Activated T-helper 1 cell treated with anti-CD3 and anti-CD28 coated beads, Interleukin-12 subunit alpha, Interleukin-12 subunit beta, Interleukin-2, Interleukin-4 antibody, amounts not matched to agents 30 ng/mL and 10 ng/mL and 1 ng/mL, durations not matched to agents 14 hours and 24 hours and 36 hours (primary cell): ENCODE measurements around the gene INSIG2. TPM values are rescaled to one million over a fixed set of nuclear protein-coding genes. Genes with fewer than 3 reads are reported as not detected.

Experiments
- DNase-seq: peaks from one replicate; pipeline ENCODE4 v3.0.0; 2021; ENCODE audit warnings: low spot score
- H3K27ac Mint-ChIP-seq: one replicate; pipeline ENCODE4 v1.8.0; 2021; ENCODE audit warnings: mild to moderate bottlenecking, mixed read lengths
- H3K27me3 Mint-ChIP-seq: one replicate; pipeline ENCODE4 v1.8.0; 2022; ENCODE audit warnings: mild to moderate bottlenecking, moderate library complexity, mixed read lengths; ENCODE audit not compliant: insufficient read depth
- H3K36me3 Mint-ChIP-seq: one replicate; pipeline ENCODE4 v1.8.0; 2021; ENCODE audit warnings: low read depth, mixed read lengths
- H3K4me1 Mint-ChIP-seq: one replicate; pipeline ENCODE4 v1.8.0; 2021; ENCODE audit warnings: low read depth, mixed read lengths
- H3K4me3 Mint-ChIP-seq: one replicate; pipeline ENCODE4 v1.8.0; 2021; ENCODE audit warnings: mild to moderate bottlenecking, moderate library complexity, mixed read lengths
- H3K9me3 Mint-ChIP-seq: one replicate; pipeline ENCODE4 v1.8.0; 2021; ENCODE audit warnings: mixed read lengths
- intact Hi-C: fragments of 100-400 bp; cut with micrococcal nuclease; formaldehyde crosslinking; loops from one replicate; pipeline ENCODE4 v1.15.1; 2024
- total RNA-seq: library from RNA; stranded (reverse); gene quantifications from 2 replicates; pipeline ENCODE4 v1.2.3, GENCODE V29; 2022

Gene INSIG2
- total RNA-seq, 1 donor from 2014 or later, result 31.3 TPM

GRCh38 chr2:118065015-118065706, 23.1 kb upstream of the INSIG2 start:
- Mint-ChIP-seq H3K9me3 (no peaks in the 10 kb centered on the region), H3K36me3 (no peaks in the 10 kb centered on the region), H3K4me1 (peaks cover 15% of the 10 kb centered on the region), H3K4me3 (no peak overlapping the region), H3K27ac (no peak overlapping the region), H3K27me3 (peaks cover 12% of the 10 kb centered on the region)
- intact Hi-C loops, result no loop called here
- DNase-seq, result no peak

GRCh38 chr2:118065921-118066511, 22.3 kb upstream of the INSIG2 start:
- intact Hi-C loops, result no loop called here

GRCh38 chr2:118077636-118078247, 10.5 kb upstream of the INSIG2 start:
- H3K27ac Mint-ChIP-seq, result no peak overlapping the region
- DNase-seq, result no peak
- H3K4me1 Mint-ChIP-seq, result no peaks in the 10 kb centered on the region
- no peak overlapping the region for H3K4me3 Mint-ChIP-seq
- H3K36me3 Mint-ChIP-seq, result no peaks in the 10 kb centered on the region
- peaks cover 44% of the 10 kb centered on the region for H3K27me3 Mint-ChIP-seq
- H3K9me3 Mint-ChIP-seq, result no peaks in the 10 kb centered on the region
- intact Hi-C loops, result no loop called here

More at GRCh38 chr2:118065921-118066511, 22.3 kb upstream of the INSIG2 start:
- no peaks in the 10 kb centered on the region for H3K36me3 Mint-ChIP-seq
- H3K27me3 Mint-ChIP-seq, result peaks cover 12% of the 10 kb centered on the region
- no peak overlapping the region for H3K27ac Mint-ChIP-seq
- H3K4me3 Mint-ChIP-seq, result no peak overlapping the region
- H3K4me1 Mint-ChIP-seq, result peaks cover 13% of the 10 kb centered on the region
- no peaks in the 10 kb centered on the region for H3K9me3 Mint-ChIP-seq
- DNase-seq, result no peak

- intact Hi-C loops, result no loop called here
- Mint-ChIP-seq H3K4me3 (no peak overlapping the region), H3K9me3 (no peaks in the 10 kb centered on the region), H3K27me3 (peaks cover 39% of the 10 kb centered on the region), H3K4me1 (no peaks in the 10 kb centered on the region), H3K36me3 (no peaks in the 10 kb centered on the region), H3K27ac (no peak overlapping the region)
- DNase-seq, result no peak
These were observed 9.5 kb upstream of the INSIG2 start for GRCh38 chr2:118078734-118079133.

- H3K9me3 Mint-ChIP-seq, result no peaks in the 10 kb centered on the region
- no peak overlapping the region for H3K4me3 Mint-ChIP-seq
- peaks cover 12% of the 10 kb centered on the region for H3K27me3 Mint-ChIP-seq
- H3K4me1 Mint-ChIP-seq, result peaks cover 4% of the 10 kb centered on the region
- peaks cover 3% of the 10 kb centered on the region for H3K36me3 Mint-ChIP-seq
- no peak overlapping the region for H3K27ac Mint-ChIP-seq
- intact Hi-C loops, result loop anchor here (2.0 kb wide), 1 partner anchor 24 kb away; no protein-coding TSS in a partner anchor
- no peak for DNase-seq
These were observed 3.7 kb upstream of the INSIG2 start for GRCh38 chr2:118084491-118085089.

- no peak overlapping the region for H3K27ac Mint-ChIP-seq
- intact Hi-C loops, result loop anchor here (2.0 kb wide), 1 partner anchor 25 kb away; no protein-coding TSS in a partner anchor
- H3K9me3 Mint-ChIP-seq, result no peaks in the 10 kb centered on the region
- no peak for DNase-seq
- peaks cover 3% of the 10 kb centered on the region for H3K36me3 Mint-ChIP-seq
- peaks cover 9% of the 10 kb centered on the region for H3K4me1 Mint-ChIP-seq
- peaks cover 9% of the 10 kb centered on the region for H3K27me3 Mint-ChIP-seq
- no peak overlapping the region for H3K4me3 Mint-ChIP-seq
These were observed 2.9 kb upstream of the INSIG2 start for GRCh38 chr2:118085173-118086023.

GRCh38 chr2:118086024-118086633, 2.1 kb upstream of the INSIG2 start:
- DNase-seq, result no peak
- H3K36me3 Mint-ChIP-seq, result peaks cover 3% of the 10 kb centered on the region
- no peak overlapping the region for H3K27ac Mint-ChIP-seq
- no peak overlapping the region for H3K4me3 Mint-ChIP-seq
- peaks cover 6% of the 10 kb centered on the region for H3K27me3 Mint-ChIP-seq
- H3K9me3 Mint-ChIP-seq, result no peaks in the 10 kb centered on the region
- intact Hi-C loops, result no loop called here
- H3K4me1 Mint-ChIP-seq, result peaks cover 11% of the 10 kb centered on the region

- peaks cover 22% of the 10 kb centered on the region for H3K4me1 Mint-ChIP-seq
- peaks cover 6% of the 10 kb centered on the region for H3K36me3 Mint-ChIP-seq
- H3K27me3 Mint-ChIP-seq, result no peaks in the 10 kb centered on the region
- DNase-seq, result peak; percentile 8
- intact Hi-C loops, result loop anchor here (1.0 to 2.0 kb wide), 5 partner anchors 9 to 1670 kb away; partner anchors contain the start of gene PTPN4
- H3K27ac Mint-ChIP-seq, result peak overlapping the region; percentile 95
- H3K4me3 Mint-ChIP-seq, result peak overlapping the region; percentile 94
- H3K9me3 Mint-ChIP-seq, result no peaks in the 10 kb centered on the region
These were observed 999 bp downstream of the INSIG2 start for GRCh38 chr2:118089139-118089800.

GRCh38 chr2:118090387-118091139, 2.3 kb downstream of the INSIG2 start:
- peaks cover 8% of the 10 kb centered on the region for H3K36me3 Mint-ChIP-seq
- H3K9me3 Mint-ChIP-seq, result no peaks in the 10 kb centered on the region
- H3K27me3 Mint-ChIP-seq, result no peaks in the 10 kb centered on the region
- H3K4me1 Mint-ChIP-seq, result peaks cover 35% of the 10 kb centered on the region
- H3K4me3 Mint-ChIP-seq, result peak overlapping the region; percentile 32
- peak overlapping the region; percentile 24 for H3K27ac Mint-ChIP-seq
- DNase-seq, result no peak
- intact Hi-C loops, result no loop called here

GRCh38 chr2:118091140-118091478, 2.8 kb downstream of the INSIG2 start:
- intact Hi-C loops, result no loop called here
- Mint-ChIP-seq H3K27me3 (no peaks in the 10 kb centered on the region), H3K27ac (no peak overlapping the region), H3K36me3 (peaks cover 9% of the 10 kb centered on the region), H3K4me3 (peak overlapping the region; percentile 52), H3K4me1 (peaks cover 39% of the 10 kb centered on the region), H3K9me3 (no peaks in the 10 kb centered on the region)
- DNase-seq, result no peak

GRCh38 chr2:118091631-118092030, 3.4 kb downstream of the INSIG2 start:
- DNase-seq, result no peak
- Mint-ChIP-seq H3K27ac (peak overlapping the region; percentile 6), H3K9me3 (no peaks in the 10 kb centered on the region), H3K4me3 (no peak overlapping the region), H3K36me3 (peaks cover 10% of the 10 kb centered on the region), H3K27me3 (no peaks in the 10 kb centered on the region), H3K4me1 (peaks cover 39% of the 10 kb centered on the region)
- intact Hi-C loops, result no loop called here
